Activated CD8-positive, alpha-beta memory T cell treated with anti-CD3 and anti-CD28 coated beads for 48 hours (primary cell): ENCODE data around the gene RFPL2.
"Not testable (repeated sequence)": the region's sequence is repeated elsewhere in the genome, so short reads cannot be mapped to it uniquely, and the experiment has no call there.

ENCODE experiments used
- DNase-seq, 3 experiments: peaks; one replicate each; pipeline ENCODE4 v3.0.0-alpha.2; 2020; ENCODE audit warnings: low read depth in 2 of 3, low spot score in 2 of 3

The RFPL2 gene

DNA sequence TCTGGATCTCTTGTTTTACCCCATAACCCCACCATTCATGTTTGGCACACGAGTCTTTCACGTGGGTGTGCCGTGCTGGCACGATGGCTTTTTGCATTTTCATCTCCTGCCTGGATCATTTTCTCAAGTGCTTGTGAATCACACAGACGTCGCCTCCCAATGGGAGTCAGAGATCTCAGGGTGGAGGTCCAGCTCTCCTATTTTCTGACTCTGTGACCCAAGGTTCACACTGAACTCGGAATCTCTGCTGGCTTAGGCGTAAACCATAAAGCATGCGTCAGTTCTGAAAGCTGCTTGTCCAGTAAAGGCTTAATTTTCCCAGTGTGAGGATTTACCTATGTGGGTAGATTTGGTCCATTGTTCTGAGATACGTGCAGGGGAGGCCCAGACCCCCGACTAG is 29.8 kb downstream of the RFPL2 start:
- DNase-seq, result no peak

DNA sequence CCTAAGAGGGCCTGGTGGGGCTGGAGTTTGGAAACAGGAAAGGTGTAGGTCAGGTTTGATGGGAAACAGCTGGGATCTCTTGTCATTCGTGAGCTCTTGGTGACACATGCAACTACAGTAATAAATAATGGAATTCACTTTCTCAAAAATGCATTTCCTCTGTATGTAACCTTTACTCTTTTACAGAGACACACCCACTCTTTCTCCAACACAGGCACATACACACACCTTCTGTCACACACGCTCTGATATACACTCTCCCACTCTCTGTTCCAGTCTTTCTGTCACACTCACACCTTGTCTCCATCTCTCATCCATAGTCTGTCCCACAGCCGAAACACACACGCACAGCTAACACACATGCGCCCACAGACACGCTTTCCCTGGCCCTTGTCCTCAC is 39.2 kb downstream of the RFPL2 start:
- no peak for DNase-seq

DNA sequence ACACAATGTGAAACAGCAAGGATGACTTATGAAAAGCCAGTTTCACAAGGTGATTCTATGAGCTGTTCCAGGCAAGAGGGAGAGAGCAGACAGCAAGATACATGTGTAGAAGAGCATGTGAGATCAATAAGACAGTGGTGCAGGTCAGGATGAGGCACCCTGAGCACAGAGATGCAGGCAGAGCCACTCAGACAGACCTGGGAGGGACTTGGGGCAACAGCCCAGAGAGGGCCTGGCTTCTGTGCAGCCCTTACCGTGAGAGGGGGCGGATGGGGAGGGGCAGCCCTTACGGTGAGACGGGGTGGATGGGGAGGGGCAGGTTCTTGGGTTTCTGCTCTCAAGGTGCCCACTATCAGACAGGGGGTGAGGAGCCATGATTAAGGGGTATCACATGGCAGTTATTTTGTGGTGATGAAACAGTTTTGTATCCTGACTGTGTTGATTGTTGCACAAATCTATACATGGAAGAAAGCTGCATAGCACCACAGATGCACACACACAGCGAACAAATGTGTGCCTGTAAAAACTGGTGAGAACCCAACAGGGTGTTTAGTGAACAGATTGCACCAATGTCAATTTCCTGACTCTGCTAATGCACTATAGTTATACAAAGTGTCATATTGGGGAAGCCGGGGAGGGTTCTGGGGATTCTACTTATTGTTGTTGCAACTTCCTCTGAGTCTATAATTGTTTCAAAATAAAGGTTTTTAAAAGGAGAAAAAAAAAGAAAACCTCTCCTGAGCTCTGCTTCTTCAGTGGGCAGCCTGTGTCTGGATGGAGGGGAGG is 40.6 kb downstream of the RFPL2 start:
- DNase-seq, result no peak

GRCh38 chr22:32160411-32160810 is 44.5 kb downstream of the RFPL2 start:
- DNase-seq, result not testable (repeated sequence)

GRCh38 chr22:32158712-32159533 is 46.0 kb downstream of the RFPL2 start, which contains the start of gene C22orf42:
Gene C22orf42 (minus strand): TSS chr22:32159303. CDS start chr22:32159215, 88 bp downstream.
- DNase-seq, result no peak

DNA sequence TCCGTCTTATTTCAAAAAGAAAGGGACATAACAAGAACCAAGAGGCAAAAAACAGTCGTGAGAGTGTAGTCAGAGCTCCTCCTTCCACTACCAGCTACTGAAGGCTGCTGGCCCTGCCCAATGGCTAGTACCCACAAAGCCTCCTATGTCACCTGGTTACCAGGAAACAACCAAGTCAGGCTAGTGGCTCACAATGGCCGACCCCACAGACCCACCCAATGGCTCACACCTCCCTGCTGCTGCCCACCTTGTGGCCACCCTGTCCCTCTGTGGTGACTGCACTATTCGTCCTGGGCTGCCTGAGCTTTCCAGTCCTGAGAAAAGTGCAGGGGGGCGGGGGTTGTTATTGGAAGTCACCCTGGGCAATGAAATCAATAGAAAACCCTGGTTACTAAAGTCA is 47.2 kb downstream of the RFPL2 start:
- not testable (repeated sequence) for DNase-seq

DNA sequence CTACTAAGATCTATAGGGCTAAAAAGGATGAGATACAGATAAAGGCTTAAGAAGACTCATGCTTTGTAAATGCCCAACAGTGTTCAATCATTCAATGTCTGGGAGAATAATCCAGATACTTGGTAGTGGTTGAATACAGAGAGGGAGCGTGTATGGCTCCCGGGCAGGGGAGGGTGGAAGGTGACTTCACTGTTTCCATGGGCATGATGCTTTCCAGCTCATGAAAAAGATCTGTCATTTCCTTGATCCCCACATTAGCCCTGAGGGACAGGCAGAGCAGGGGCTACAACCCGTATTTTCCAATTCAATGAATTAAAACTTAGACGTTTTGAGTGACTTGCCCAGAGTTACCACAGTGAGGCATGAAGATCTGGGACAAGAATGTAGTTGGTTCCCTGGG is 50.1 kb downstream of the RFPL2 start:
- not testable (repeated sequence) for DNase-seq

- DNase-seq, result not testable (repeated sequence)
These were observed 53.2 kb downstream of the RFPL2 start for GRCh38 chr22:32151641-32152040.

DNA sequence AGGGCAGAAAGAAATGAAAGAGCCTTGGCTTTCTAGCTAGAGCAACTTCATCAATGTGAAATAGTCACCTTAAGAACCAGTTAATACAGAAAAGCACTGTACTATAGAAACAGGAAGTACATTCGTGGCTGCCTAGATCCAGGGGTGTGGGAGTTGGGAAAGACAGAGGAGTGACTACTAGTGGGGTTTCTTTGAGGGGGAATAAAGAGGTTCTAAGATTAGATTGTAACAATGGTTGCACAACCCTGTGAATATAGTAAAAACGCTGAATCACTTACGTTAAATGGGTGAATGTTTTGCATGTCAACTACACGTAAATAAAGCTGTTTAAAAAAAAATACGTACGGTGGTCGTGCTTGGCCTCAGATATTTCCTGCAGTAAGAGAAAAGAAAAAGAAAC is 54.2 kb downstream of the RFPL2 start:
- not testable (repeated sequence) for DNase-seq

DNA sequence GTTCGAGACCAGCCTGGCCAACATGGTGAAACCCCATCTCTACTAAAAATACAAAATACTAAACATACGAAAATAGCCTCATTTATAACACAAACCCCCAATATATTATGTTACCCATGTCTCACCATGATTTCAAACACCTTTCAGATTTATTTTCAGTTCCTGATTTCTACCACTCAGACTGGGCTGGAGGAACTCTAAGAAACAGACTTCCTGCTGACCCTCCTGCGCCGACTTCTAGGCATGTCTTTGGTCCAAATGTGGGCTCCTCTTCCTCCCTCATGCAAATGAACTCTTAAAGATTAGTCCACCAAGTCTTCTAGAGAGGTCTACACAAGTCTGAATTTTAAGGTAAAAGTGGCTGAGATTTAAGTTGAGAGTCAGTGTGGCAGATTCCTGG is 56.5 kb downstream of the RFPL2 start:
- not testable (repeated sequence) for DNase-seq

GRCh38 chr22:32147128-32147527 is 57.7 kb downstream of the RFPL2 start:
- not testable (repeated sequence) for DNase-seq

GRCh38 chr22:32144496-32145274 is 60.2 kb downstream of the RFPL2 start:
- no peak for DNase-seq

- DNase-seq, result peak in 1 of 3 experiments; percentile 12
These were observed 62.3 kb downstream of the RFPL2 start for GRCh38 chr22:32142600-32142999.

GRCh38 chr22:32140688-32141087 is 64.2 kb downstream of the RFPL2 start:
- DNase-seq, result not testable (repeated sequence)
